Stomach (tissue), 9 donors: ENCODE measurements around the gene AKAP11. TPM values are rescaled to one million over a fixed set of nuclear protein-coding genes. Genes with fewer than 3 reads are reported as not detected.

ENCODE experiments used
- DNase-seq, 2 donors: peaks; one replicate each; pipeline versions ENCODE4 v3.0.0 to v3.0.0-alpha.2; 2013 to 2019
- H3K27ac ChIP-seq, 5 donors: fragments of 200-600 bp in 4 of 5; sonication (generic) in 4 of 5; one replicate each; pipeline ENCODE4 v1.5.1; 2013 to 2019; ENCODE audit warnings: mild to moderate bottlenecking in 1 of 5, moderate library complexity in 1 of 5
- H3K27me3 ChIP-seq, 3 donors: fragments of 200-600 bp; sonication (generic); one replicate each; pipeline ENCODE4 v1.5.1; 2017 to 2019; ENCODE audit warnings: mixed run types in 1 of 3
- H3K36me3 ChIP-seq, 4 donors: fragments of 200-600 bp; sonication (generic); 1 replicate in 3 of 4; 2 replicates in 1 of 4; pipeline ENCODE4 v1.5.1; 2016 to 2019
- H3K4me1 ChIP-seq, 4 donors: fragments of 200-600 bp; sonication (generic); one replicate each; pipeline ENCODE4 v1.5.1; 2016 to 2019
- H3K4me3 ChIP-seq, 4 donors: fragments of 200-600 bp; sonication (generic) in 3 of 4; one replicate each; pipeline ENCODE4 v1.5.1; 2016 to 2019; ENCODE audit warnings: mild to moderate bottlenecking in 1 of 4
- H3K9me3 ChIP-seq, 4 donors: fragments of 200-600 bp; sonication (generic); one replicate each; pipeline ENCODE4 v1.5.1; 2016 to 2019
- CTCF ChIP-seq, 7 experiments: fragments of 450-650 bp in 4 of 7; fragments of 200-600 bp in 3 of 7; sonication (generic) in 3 of 7; IDR thresholded peaks; one replicate each; pipeline ENCODE4 v1.5.1; 2016 to 2019; ENCODE audit warnings: antibody characterized with exemption in 7 of 7, control low read depth in 2 of 7, mild to moderate bottlenecking in 1 of 7
- EP300 ChIP-seq: sonication (generic); formaldehyde crosslinking; IDR thresholded peaks from one replicate; pipeline ENCODE4 v1.6.1; 2017; ENCODE audit warnings: antibody characterized with exemption
- POLR2A ChIP-seq, 4 donors: fragments of 450-650 bp; IDR thresholded peaks; one replicate each; pipeline ENCODE4 v1.6.1; 2016; ENCODE audit warnings: antibody characterized with exemption in 4 of 4, control low read depth in 2 of 4, mild to moderate bottlenecking in 1 of 4, moderate library complexity in 1 of 4
- POLR2AphosphoS5 ChIP-seq, 3 donors: sonication (generic); formaldehyde crosslinking; IDR thresholded peaks; one replicate each; pipeline ENCODE4 v1.6.1; 2016; ENCODE audit warnings: antibody characterized with exemption in 3 of 3
- WGBS, 5 donors: extraction: QIAGEN DNeasy Blood & Tissue Kit in 3 of 5; methylation state at CpG; one replicate each; pipeline versions ENCODE4 v1.1.5 to v1.1.7; 2013 to 2018; 5-methylcytosine and 5-hydroxymethylcytosine counted together
- intact Hi-C: fragments of 100-400 bp; cut with DNase I; formaldehyde crosslinking; loops from one replicate; pipeline ENCODE4 v1.15.1; 2023; ENCODE audit warnings: low total_unique reads
- polyA plus RNA-seq, 3 donors: library from polyadenylated mRNA; stranded (reverse); fragments of 200-250 nt; gene quantifications; one replicate each; pipeline ENCODE4 v1.2.3, GENCODE V29; 2013
- total RNA-seq, 5 donors: library from RNA; depleted of rRNA; stranded (reverse); fragments of >200 nt; gene quantifications; one replicate each; pipeline versions ENCODE4 v1.1.0 to v1.2.3, GENCODE V29; 2014 to 2016
- donor health status: healthy with polysubstance abuse.
- donor health status: Bipolar disorder and iron deficiency.
- donor health status: healthy.

The AKAP11 gene
- total and polyA plus RNA-seq, 8 donors, result 2.8 to 58.0 (median 14.5) TPM

GRCh38 chr13:42364613-42365000 lies 92.7 kb downstream of the AKAP11 start:
- H3K4me3 ChIP-seq, result no peak overlapping the region
- no peak overlapping the region for H3K27ac ChIP-seq
- DNase-seq, result no peak
- no peaks in the 10 kb centered on the region for H3K27me3 ChIP-seq
- 10 to 43% (median 24%) methylated on average over 2 of the region's 2 CpGs for WGBS, 5 donors
- TF ChIP-seq POLR2A (IDR thresholded peaks at IDR 0.05), result no peak
- no peak for TF ChIP-seq EP300
- no peak for TF ChIP-seq CTCF (IDR thresholded peaks at IDR 0.05)
- TF ChIP-seq POLR2AphosphoS5 (IDR thresholded peaks at IDR 0.05), result no peak
- intact Hi-C loops, result no loop called here
- H3K4me1 ChIP-seq, result no peaks in the 10 kb centered on the region
- no peaks in the 10 kb centered on the region for H3K36me3 ChIP-seq
- no peaks in the 10 kb centered on the region for H3K9me3 ChIP-seq

GRCh38 chr13:42367831-42368230 lies 95.9 kb downstream of the AKAP11 start:
- no peak overlapping the region for H3K4me3 ChIP-seq
- WGBS, 5 donors, result 67 to 86% (median 71%) methylated on average over 2 of the region's 2 CpGs
- H3K9me3 ChIP-seq, result no peaks in the 10 kb centered on the region
- no peak overlapping the region for H3K27ac ChIP-seq
- no peaks in the 10 kb centered on the region for H3K4me1 ChIP-seq
- no peaks in the 10 kb centered on the region for H3K36me3 ChIP-seq
- DNase-seq, result no peak
- intact Hi-C loops, result no loop called here
- no peaks in the 10 kb centered on the region for H3K27me3 ChIP-seq
- TF ChIP-seq CTCF (IDR thresholded peaks at IDR 0.05) (no peak), POLR2AphosphoS5 (IDR thresholded peaks at IDR 0.05) (no peak), EP300 (no peak), POLR2A (IDR thresholded peaks at IDR 0.05) (no peak)

GRCh38 chr13:42369071-42369797 lies 97.3 kb downstream of the AKAP11 start:
- no peak overlapping the region for H3K4me3 ChIP-seq
- no peaks in the 10 kb centered on the region for H3K4me1 ChIP-seq
- TF ChIP-seq EP300 (no peak), POLR2AphosphoS5 (IDR thresholded peaks at IDR 0.05) (no peak), POLR2A (IDR thresholded peaks at IDR 0.05) (no peak), CTCF (IDR thresholded peaks at IDR 0.05) (no peak)
- no peaks in the 10 kb centered on the region for H3K27me3 ChIP-seq
- no peaks in the 10 kb centered on the region for H3K36me3 ChIP-seq
- WGBS, 5 donors, result 77 to 88% (median 82%) methylated on average over 8 of the region's 8 CpGs
- H3K9me3 ChIP-seq, result no peaks in the 10 kb centered on the region
- no peak overlapping the region for H3K27ac ChIP-seq
- intact Hi-C loops, result no loop called here
- no peak for DNase-seq

GRCh38 chr13:42370229-42370628 lies 98.3 kb downstream of the AKAP11 start:
- intact Hi-C loops, result no loop called here
- Histone ChIP-seq H3K4me3 (no peak overlapping the region), H3K4me1 (no peaks in the 10 kb centered on the region), H3K27me3 (no peaks in the 10 kb centered on the region), H3K9me3 (no peaks in the 10 kb centered on the region), H3K36me3 (no peaks in the 10 kb centered on the region), H3K27ac (no peak overlapping the region)
- 74 to 78% (median 77%) methylated on average over 6 of the region's 6 CpGs for WGBS, 5 donors
- TF ChIP-seq POLR2AphosphoS5 (IDR thresholded peaks at IDR 0.05) (no peak), POLR2A (IDR thresholded peaks at IDR 0.05) (no peak), EP300 (no peak), CTCF (IDR thresholded peaks at IDR 0.05) (no peak)
- DNase-seq, result no peak

Other genes starting within 250 kb of the AKAP11 start
- gene DGKH, start 223.5 kb upstream of the AKAP11 start, total RNA-seq, result 10 to 100 TPM in 4 of 5 donors, 1 to 10 TPM in 1; 8.1 to 41.5 (median 21.6) TPM
- gene DGKH, start 223.5 kb upstream of the AKAP11 start, polyA plus RNA-seq, result 1 to 10 TPM in 1 of 3 donors, under 1 TPM in 2; 0.61 to 2.0 (median 0.62) TPM